Stimulated activated CD4-positive, alpha-beta T cell treated with anti-CD3 and anti-CD28 coated beads, TNF-alpha, amount 100 ng/mL, for 1 hour (primary cell): ENCODE results near the gene CTRB1.

ENCODE experiments used
- DNase-seq, 3 donors: peaks; one replicate each; pipeline ENCODE4 v3.0.0-alpha.2; 2020; ENCODE audit warnings: low read depth in 3 of 3, low spot score in 1 of 3

Gene CTRB1

DNA sequence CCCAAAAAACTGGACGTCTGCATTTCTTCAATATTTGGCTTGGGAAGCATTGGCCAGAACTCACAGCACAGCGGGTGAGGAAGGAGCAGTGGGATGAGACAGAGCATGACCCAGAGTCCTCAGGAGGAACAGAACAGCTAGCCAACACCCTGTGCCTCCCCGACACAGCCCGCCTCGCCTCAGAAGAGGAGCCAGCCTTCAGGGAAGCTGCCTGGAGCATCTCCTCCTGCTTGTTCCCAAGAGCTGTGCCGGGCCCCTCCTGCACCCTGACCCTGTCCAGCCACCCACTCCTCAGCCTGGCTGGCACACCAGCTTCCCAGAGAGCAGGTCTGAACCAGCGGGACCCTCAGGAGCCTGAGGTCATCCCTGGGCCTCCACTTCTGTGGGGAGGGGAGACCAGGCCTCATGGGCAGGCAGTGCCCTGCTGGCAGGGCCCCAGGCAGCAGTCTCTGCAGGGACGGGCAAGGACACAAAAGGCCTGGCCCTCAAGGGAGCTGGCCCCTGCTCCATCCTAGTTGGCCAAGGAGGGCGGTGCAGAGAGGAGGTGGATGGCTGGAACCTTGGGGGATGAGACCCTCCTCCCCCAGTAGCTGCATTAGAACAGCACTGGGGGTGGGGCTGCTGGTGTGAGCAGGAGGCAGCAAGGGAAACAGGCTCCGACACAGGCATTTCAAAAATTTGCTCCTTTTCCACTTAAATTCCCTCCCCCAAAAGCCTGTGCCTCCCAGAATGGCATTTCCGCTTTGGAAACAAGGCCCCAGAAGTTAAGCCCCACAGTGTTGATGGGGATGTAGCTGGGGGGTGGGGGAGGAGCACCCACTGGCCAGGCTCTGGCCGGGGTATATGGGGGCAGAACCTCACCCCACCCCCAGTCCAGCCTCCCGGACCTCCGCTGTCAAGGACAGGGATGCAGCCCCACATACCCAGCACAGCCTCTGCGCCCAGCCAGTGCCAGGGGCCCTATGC lies 34.4 kb downstream of the CTRB1 start:
- no peak for DNase-seq

DNA sequence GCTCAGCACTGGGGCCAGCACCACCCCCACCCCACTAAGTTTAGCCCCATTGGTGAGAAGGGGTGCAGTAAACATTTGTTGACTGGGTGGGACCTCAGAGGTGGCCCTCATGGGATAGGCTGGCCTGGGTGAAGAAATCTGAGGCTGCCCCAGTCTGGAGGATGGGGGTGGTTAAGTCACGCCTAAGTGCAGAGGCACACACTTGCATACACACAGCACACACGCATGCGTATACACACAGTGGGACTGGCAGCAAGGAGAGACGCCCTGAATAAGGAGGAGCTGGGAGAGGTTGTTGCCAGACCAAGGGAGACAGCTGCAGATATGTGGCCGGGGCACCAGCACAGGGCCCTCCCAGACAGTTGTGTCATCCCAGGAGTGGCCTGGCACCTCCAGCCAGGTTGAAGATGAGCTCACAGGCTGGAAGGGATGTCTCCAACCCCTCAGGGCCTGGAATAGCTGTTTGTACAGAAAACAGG lies 35.6 kb downstream of the CTRB1 start:
- DNase-seq, result no peak

DNA sequence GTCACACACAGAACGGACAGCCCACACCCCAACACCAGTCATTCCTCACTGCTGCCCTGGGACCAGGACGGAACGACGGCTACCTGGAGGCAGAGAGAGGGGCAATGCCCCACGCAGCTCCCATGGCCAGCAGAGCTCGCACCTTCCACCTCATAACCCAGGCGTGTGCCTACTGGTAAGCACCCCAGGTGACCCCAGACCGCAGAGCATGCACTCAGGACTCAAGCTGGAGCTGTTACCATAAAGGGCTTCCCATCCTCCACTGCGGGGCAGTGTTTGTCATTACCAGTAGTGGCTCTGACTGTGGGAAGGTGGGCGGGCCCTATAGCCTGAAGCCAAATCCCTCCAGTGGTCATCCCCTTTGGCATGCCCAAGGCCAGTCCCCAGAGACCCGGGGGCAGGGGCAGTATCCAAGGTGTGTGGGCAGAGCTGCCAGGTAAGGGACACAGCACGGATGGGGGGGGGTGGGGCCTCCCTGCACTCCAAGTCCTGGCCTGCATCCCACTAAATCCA lies 37.3 kb downstream of the CTRB1 start:
- no peak for DNase-seq

DNA sequence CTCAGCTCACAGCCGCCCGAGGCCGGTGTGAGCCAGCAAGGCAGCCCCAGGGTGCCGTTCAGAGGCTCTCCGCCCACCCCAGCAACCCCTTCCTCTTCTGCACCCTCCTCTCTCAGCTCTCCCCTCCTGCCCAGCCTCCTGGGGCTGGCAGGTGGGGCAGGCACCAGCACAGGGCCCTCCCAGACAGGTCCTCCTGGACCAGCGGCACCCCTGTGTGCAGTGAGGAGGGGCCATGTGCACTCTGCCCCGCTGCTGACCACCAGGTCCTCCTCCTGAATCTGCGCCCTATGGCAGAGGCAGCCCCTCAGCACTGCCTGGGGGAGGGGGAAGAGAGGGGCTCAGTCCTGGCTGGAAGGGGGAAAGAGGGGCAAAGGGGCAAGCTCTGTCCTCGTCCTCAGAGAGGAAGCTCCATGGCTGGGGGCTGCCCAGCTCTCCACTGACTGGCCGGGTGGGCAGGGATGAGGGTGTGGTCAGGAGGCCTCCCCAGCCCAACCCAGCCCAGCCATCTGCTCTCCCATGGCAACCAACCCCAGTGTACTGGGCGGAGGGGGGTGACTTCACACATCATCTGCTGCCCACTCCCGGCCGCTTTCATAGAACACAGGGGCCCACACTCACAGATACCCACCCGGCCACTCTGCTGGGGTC lies 38.0 kb downstream of the CTRB1 start:
- DNase-seq, result no peak

GRCh38 chr16:75257886-75258806 lies 39.4 kb downstream of the CTRB1 start:
- no peak for DNase-seq

GRCh38 chr16:75258807-75259141 lies 40.0 kb downstream of the CTRB1 start:
- DNase-seq, result no peak

- no peak for DNase-seq
Observed at GRCh38 chr16:75260851-75261589, 42.2 kb downstream of the CTRB1 start.

GRCh38 chr16:75261590-75262078 lies 42.8 kb downstream of the CTRB1 start:
- no peak for DNase-seq

DNA sequence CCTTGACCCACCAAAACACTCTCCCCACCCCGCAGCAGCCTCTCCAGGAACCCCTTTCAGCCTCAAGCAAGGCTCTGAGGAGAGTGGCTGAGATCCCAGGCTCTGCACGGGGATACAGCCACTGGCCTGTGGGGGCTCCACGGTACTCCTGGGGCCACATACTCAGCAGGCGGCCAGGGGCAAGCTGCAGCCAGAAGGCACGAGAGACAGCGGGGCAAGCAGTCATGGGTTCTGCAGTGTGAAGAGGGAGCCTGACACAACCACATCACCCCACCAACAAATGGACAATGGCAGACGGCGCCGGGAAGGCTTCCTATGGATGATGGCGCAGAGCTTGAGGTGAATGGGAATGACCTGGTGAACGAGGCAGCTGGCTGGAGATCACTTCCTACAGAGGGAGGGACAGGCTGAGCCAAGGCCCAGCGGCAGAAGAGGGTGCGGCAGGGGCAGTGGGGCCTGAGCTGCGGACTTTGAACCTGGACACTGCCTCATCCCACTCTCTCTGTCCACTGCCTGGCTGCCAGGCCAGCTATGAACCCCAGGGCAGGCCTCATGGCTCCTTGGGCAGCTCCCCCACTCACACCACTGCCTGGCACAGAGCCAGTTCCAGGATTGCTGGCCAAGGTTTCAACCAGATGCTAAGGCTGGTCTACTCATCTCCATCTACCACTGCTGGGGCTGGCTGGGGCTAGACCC lies 43.5 kb downstream of the CTRB1 start:
- no peak for DNase-seq

- DNase-seq, result no peak
Observed at GRCh38 chr16:75262800-75263127, 44.0 kb downstream of the CTRB1 start.

DNA sequence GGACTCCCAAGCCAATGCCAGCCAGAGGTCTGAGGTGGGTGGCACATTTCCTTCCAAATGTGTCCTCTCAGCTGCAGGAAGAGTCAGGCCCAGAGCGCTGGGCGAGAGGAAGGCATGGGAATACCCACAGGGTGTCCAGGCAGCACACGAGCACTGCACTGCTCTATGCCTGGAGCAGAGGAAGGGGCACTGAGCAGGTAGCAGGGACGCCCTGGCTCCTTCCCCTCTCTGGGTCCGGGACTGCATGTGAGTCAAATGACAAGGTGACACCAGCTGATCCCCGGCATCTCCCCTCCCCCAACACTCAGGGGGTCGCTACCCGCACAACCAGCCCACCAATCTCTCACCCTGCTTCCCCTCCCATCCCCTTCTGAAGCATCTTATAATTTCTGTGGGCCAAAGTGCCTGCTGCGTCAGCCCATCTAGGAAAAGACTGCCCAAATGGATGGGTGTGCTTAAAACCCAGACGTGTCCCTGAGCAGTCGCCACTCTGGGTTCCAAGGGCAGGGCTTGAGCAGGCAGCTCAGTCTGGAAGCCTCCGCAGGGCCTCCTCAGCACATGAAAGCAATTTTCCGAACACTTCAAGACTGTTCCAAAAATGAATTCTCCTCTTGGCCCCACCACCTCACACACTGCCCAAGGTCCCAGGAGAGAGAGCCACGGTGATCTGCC lies 44.6 kb downstream of the CTRB1 start:
- DNase-seq, result no peak

GRCh38 chr16:75263963-75264445 lies 45.2 kb downstream of the CTRB1 start:
- DNase-seq, result no peak

- no peak for DNase-seq
Observed at GRCh38 chr16:75264457-75264998, 45.7 kb downstream of the CTRB1 start.

DNA sequence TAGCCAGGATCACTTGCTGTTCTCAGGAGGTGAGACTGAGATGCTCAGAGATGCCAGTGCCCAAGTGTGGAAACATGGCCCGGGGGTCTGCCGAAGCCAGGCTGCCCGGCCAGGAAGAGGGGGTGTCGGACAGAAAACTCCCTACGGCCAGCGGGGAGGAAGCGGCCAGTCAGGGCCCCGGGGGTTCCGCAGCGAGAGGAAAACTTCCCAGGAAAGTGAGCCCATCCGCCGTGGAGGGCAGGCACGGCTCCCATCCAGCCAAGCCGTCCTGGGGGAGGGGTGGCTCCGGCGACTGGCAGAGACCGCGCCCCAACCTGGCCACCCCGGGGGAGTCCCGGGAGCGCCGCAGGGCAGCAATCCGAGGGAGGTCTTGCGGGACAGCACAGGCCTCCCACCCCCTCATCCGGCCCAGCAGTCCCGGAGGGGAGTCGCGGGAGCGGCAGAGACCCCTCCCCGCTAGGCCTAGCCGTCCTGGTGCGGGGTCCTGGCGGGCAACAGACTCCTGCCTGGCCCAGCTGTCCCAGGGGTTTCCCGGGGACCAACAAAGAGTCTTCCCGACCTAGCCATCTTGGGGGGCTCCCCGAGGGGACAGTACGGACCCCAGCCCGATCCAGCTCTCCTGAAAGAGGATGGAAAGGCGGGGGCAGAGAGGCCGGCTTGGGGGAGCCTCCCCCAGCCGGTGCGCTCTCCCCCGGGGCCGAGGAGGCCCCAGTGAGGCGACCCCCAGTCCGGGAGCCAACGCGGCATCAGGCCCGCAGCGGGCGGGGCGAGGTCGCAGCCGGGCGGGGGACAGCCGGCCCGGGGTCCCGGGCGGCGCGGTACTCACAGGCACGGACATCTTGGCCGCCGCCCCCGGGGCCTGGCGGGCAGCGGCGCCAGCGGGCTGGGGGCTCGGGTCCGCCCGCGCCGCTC lies 46.5 kb downstream of the CTRB1 start:
- no peak for DNase-seq

DNA sequence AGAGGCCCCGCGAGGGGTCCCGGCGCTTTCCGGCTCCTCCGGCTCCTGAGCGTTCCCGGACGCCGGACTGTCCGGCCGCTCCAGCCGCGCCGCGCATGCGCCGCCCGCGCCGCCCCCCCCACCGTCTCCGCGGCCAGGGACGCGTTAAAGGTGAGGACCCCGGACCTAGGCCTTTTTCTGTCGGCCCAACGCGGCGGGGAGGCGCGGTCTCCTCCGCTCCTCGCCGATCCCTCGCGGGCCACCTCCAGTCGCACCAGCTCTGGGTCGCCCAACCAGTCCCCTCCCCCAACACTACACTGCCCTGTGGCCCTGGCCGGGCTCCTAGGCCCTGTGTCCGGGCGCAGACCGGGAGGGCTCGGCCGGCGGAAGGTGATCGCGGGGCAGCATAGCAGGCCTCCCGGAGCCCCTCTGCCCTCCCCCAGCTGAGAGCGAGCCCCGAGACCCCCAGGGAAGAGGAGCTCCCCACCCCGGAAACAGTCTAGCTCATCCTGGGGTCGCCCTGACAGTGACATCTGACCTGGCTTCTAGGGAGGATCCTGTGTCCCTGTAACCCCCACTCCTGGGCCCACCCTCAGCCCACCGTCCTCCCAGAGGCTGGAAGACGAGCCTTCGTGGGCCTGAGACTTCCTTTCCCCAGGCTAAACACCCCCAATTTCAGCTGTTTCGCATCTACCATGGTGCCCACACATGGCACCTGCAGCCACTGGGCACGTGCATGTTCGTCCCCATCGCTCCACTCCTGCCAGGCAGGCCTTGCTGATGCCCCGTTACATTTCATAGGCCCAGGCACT lies 47.3 kb downstream of the CTRB1 start:
- no peak for DNase-seq

- DNase-seq, result no peak
Observed at GRCh38 chr16:75266738-75267630, 48.2 kb downstream of the CTRB1 start.
